SJCRH30 (cell line): ENCODE data around the gene PCDHB7. TPM values are rescaled to one million over a fixed set of nuclear protein-coding genes. Genes with fewer than 3 reads are reported as not detected.
"Not testable (repeated sequence)": the region's sequence is repeated elsewhere in the genome, so short reads cannot be mapped to it uniquely, and the experiment has no call there.

ENCODE experiments used
- DNase-seq, 2 experiments: peaks; one replicate each; pipeline ENCODE4 v3.0.0-alpha.2; 2015 to 2020
- H3K27ac ChIP-seq: fragments of 250-450 bp; sonication (Bioruptor Pico); 2 replicates; pipeline ENCODE4 v1.5.1; 2020; ENCODE audit warnings: mild to moderate bottlenecking, moderate library complexity
- H3K27me3 ChIP-seq: fragments of 250-450 bp; sonication (Bioruptor Pico); 2 replicates; pipeline ENCODE4 v1.5.1; 2020; ENCODE audit warnings: mild to moderate bottlenecking, moderate library complexity
- H3K36me3 ChIP-seq: fragments of 250-450 bp; sonication (Bioruptor Pico); 2 replicates; pipeline ENCODE4 v1.5.1; 2020; ENCODE audit warnings: mild to moderate bottlenecking, moderate library complexity
- H3K4me1 ChIP-seq: fragments of 250-450 bp; sonication (Bioruptor Pico); 2 replicates; pipeline ENCODE4 v1.5.1; 2020; ENCODE audit warnings: mild to moderate bottlenecking, moderate library complexity
- H3K4me3 ChIP-seq: fragments of 250-450 bp; sonication (Bioruptor Pico); 2 replicates; pipeline ENCODE4 v1.5.1; 2020; ENCODE audit warnings: mild to moderate bottlenecking, moderate library complexity
- H3K9me3 ChIP-seq: fragments of 250-450 bp; sonication (Bioruptor Pico); replicated peaks from 2 replicates; pipeline ENCODE4 v1.5.1; 2020; ENCODE audit warnings: mild to moderate bottlenecking, moderate library complexity
- total RNA-seq: library from RNA; depleted of rRNA; stranded (reverse); fragments of >200 nt; shearing (Covaris generic); gene quantifications from 2 replicates; pipeline ENCODE4 v1.2.3, GENCODE V29; 2014

Gene PCDHB7
- total RNA-seq, 1 experiment from 2014 or later: 1.3 TPM

DNA sequence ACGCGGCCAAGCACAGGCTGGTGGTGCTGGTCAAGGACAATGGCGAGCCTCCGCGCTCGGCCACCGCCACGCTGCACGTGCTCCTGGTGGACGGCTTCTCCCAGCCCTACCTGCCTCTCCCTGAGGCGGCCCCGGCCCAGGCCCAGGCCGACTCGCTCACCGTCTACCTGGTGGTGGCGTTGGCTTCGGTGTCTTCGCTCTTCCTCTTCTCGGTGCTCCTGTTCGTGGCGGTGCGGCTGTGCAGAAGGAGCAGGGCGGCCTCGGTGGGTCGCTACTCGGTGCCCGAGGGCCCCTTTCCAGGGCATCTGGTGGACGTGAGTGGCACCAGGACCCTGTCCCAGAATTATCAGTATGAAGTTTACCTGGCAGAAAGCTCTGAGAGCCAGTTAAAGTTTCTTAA, 14.5 kb upstream of the PCDHB7 start:
- not testable (repeated sequence) for H3K9me3 ChIP-seq, H3K4me3 ChIP-seq, H3K36me3 ChIP-seq, H3K27me3 ChIP-seq, H3K4me1 ChIP-seq, DNase-seq, H3K27ac ChIP-seq

DNA sequence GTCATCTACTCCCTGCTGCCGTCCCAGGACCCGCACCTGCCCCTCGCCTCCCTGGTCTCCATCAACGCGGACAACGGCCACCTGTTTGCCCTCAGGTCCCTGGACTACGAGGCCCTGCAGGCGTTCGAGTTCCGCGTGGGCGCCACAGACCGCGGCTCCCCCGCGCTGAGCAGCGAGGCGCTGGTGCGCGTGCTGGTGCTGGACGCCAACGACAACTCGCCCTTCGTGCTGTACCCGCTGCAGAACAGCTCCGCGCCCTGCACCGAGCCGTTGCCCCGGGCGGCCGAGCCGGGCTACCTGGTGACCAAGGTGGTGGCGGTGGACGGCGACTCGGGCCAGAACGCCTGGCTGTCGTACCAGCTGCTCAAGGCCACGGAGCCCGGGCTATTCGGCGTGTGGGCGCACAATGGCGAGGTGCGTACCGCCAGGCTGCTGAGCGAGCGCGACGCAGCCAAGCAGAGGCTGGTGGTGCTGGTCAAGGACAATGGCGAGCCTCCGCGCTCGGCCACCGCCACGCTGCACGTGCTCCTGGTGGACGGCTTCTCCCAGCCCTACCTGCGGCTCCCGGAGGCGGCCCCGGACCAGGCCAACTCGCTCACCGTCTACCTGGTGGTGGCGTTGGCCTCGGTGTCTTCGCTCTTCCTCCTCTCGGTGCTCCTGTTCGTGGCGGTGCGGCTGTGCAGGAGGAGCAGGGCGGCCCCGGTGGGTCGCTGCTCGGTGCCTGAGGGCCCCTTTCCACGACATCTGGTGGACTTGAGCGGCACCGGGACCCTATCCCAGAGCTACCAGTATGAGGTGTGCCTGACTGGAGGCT, 2.1 kb downstream of the PCDHB7 start:
- not testable (repeated sequence) for H3K4me3 ChIP-seq, H3K27ac ChIP-seq, H3K36me3 ChIP-seq, DNase-seq, H3K9me3 ChIP-seq, H3K27me3 ChIP-seq, H3K4me1 ChIP-seq

GRCh38 chr5:141175933-141176332, 3.5 kb downstream of the PCDHB7 start:
- Histone ChIP-seq H3K36me3 (peaks cover 5% of the 10 kb centered on the region), H3K9me3 (peaks cover 16% of the 10 kb centered on the region; the same call in 1 of the 2 replicates), H3K4me3 (no peak overlapping the region), H3K4me1 (peaks cover 3% of the 10 kb centered on the region), H3K27me3 (no peaks in the 10 kb centered on the region), H3K27ac (no peak overlapping the region)
- DNase-seq: no peak

DNA sequence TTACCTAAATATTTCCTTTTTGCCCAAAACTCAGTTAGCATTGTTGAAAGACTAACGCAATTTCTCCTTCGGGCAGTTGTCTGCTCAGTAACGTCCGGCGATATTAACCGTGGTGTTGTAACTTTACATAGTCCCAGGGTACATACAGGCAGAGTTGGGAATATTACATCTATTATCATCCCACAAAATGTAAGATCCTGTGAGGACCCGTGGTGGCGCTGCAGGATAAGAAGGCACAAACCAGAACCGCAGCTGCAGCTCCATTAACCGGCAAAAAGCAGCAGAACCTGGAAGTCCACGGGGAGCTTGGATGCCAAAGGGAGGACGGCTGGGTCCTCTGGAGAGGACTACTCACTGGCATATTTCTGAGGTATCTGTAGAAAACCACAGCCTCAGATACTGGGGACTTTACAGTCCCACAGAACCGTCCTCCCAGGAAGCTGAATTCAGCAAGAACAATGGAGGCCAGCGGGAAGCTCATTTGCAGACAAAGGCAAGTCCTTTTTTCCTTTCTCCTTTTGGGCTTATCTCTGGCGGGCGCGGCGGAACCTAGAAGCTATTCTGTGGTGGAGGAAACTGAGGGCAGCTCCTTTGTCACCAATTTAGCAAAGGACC, 5.2 kb downstream of the PCDHB7 start, which contains the start of gene PCDHB8:
Gene PCDHB8 (plus strand): TSS at position 214 of the 615 bp plus-strand sequence. CDS start 245 bp downstream, at position 459.
- peak; percentile 47 to 71 for DNase-seq
- H3K36me3 ChIP-seq: peaks cover 18% of the 10 kb centered on the region
- H3K27ac ChIP-seq, H3K4me1 ChIP-seq, H3K27me3 ChIP-seq: not testable (repeated sequence)
- peak within 1 kb of the TSS; percentile 59 for H3K4me3 ChIP-seq
- peaks cover 12% of the 10 kb centered on the region; the same call in 1 of the 2 replicates for H3K9me3 ChIP-seq

- H3K4me1 ChIP-seq, H3K27me3 ChIP-seq, H3K4me3 ChIP-seq, DNase-seq, H3K27ac ChIP-seq: not testable (repeated sequence)
- Histone ChIP-seq H3K9me3 (peaks cover 12% of the 10 kb centered on the region; the same call in 1 of the 2 replicates), H3K36me3 (peaks cover 28% of the 10 kb centered on the region)
These were observed 6.9 kb downstream of the PCDHB7 start for GRCh38 chr5:141179371-141179770.

DNA sequence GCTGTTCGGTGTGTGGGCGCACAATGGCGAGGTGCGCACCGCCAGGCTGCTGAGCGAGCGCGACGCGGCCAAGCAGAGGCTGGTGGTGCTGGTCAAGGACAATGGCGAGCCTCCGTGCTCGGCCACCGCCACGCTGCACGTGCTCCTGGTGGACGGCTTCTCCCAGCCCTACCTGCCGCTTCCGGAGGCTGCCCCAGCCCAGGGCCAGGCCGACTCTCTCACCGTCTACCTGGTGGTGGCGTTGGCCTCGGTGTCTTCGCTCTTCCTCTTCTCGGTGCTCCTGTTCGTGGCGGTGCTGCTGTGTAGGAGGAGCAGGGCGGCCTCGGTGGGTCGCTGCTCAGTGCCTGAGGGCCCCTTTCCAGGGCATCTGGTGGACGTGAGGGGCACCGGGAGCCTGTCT, 7.4 kb downstream of the PCDHB7 start:
- DNase-seq, H3K4me1 ChIP-seq, H3K27me3 ChIP-seq, H3K27ac ChIP-seq, H3K4me3 ChIP-seq: not testable (repeated sequence)
- Histone ChIP-seq H3K9me3 (peaks cover 12% of the 10 kb centered on the region; the same call in 1 of the 2 replicates), H3K36me3 (peaks cover 30% of the 10 kb centered on the region)

DNA sequence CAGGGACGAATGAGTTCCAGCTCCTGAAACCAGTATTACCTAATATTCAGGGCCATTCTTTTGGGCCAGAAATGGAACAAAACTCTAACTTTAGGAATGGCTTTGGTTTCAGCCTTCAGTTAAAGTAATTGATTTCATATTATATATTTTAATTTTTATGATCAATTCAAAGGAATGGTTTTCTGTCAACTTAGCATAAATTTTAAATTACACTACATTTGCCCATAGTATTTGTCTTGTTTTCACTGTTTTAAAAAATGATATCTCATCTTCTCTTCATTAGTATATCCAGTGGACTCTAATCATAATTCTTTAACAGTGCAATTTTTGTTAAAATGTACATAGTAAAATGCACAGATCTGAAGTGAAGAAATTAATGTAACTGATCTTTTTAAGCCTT, 7.9 kb downstream of the PCDHB7 start:
- Histone ChIP-seq H3K9me3 (peaks cover 12% of the 10 kb centered on the region; the same call in 1 of the 2 replicates), H3K36me3 (peaks cover 32% of the 10 kb centered on the region), H3K27ac (no peak overlapping the region), H3K4me1 (peaks cover 3% of the 10 kb centered on the region), H3K4me3 (no peak overlapping the region), H3K27me3 (no peaks in the 10 kb centered on the region)
- no peak for DNase-seq

GRCh38 chr5:141182248-141182647, 9.8 kb downstream of the PCDHB7 start, which contains the start of gene PCDHB16:
TSS of gene PCDHB16 (plus strand) at chr5:141182387. CDS start at chr5:141182560, 173 bp downstream.
- Histone ChIP-seq H3K36me3 (peaks cover 32% of the 10 kb centered on the region), H3K27me3 (no peaks in the 10 kb centered on the region), H3K27ac (no peak within 1 kb of the TSS), H3K4me3 (no peak within 1 kb of the TSS), H3K9me3 (peaks cover 12% of the 10 kb centered on the region; the same call in 1 of the 2 replicates), H3K4me1 (peaks cover under 1% of the 10 kb centered on the region)
- no peak for DNase-seq

GRCh38 chr5:141184117-141184855, 11.8 kb downstream of the PCDHB7 start:
- not testable (repeated sequence) for H3K4me1 ChIP-seq, H3K27me3 ChIP-seq, H3K27ac ChIP-seq, H3K9me3 ChIP-seq, H3K4me3 ChIP-seq, DNase-seq
- peaks cover 28% of the 10 kb centered on the region for H3K36me3 ChIP-seq

DNA sequence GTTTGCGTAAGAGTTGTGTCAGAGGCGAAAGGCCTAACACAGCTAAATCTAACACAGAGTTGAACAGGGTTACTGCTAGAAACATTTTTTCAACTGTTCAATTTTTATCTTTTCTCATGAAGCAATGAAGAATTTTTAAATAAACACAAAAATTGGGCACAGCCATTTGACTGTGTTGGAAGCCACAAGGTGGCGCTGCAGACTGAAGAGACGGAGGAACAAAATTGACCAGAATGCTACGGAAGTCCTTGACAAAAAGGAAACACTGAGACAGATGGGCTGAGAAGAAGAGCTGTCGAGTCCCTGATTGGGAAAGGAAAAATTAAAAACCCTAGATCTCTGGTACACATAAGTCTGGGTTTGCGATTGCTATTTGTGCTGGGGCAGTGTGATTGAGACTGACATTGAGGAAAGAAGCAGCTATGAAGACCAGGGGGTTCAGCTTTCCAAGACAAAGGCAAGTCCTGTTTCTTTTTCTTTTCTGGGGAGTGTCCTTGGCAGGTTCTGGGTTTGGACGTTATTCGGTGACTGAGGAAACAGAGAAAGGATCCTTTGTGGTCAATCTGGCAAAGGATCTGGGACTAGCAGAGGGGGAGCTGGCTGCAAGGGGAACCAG, 14.6 kb downstream of the PCDHB7 start, which contains the start of gene PCDHB9:
Gene PCDHB9 (plus strand): TSS at position 265 of the 616 bp plus-strand sequence. CDS start 158 bp downstream, at position 423.
- H3K27ac ChIP-seq: peak within 1 kb of the TSS; percentile 41; the same call in 1 of the 2 replicates
- no peaks in the 10 kb centered on the region; the same call in 1 of the 2 replicates for H3K9me3 ChIP-seq
- DNase-seq: peak; percentile 46 to 67
- H3K27me3 ChIP-seq: no peaks in the 10 kb centered on the region
- H3K4me1 ChIP-seq: no peaks in the 10 kb centered on the region
- H3K4me3 ChIP-seq: peak within 1 kb of the TSS; percentile 55
- H3K36me3 ChIP-seq: peaks cover 21% of the 10 kb centered on the region

- H3K36me3 ChIP-seq, H3K9me3 ChIP-seq, H3K27me3 ChIP-seq, DNase-seq, H3K4me1 ChIP-seq, H3K4me3 ChIP-seq, H3K27ac ChIP-seq: not testable (repeated sequence)
These were observed 16.2 kb downstream of the PCDHB7 start for GRCh38 chr5:141188682-141189081.

DNA sequence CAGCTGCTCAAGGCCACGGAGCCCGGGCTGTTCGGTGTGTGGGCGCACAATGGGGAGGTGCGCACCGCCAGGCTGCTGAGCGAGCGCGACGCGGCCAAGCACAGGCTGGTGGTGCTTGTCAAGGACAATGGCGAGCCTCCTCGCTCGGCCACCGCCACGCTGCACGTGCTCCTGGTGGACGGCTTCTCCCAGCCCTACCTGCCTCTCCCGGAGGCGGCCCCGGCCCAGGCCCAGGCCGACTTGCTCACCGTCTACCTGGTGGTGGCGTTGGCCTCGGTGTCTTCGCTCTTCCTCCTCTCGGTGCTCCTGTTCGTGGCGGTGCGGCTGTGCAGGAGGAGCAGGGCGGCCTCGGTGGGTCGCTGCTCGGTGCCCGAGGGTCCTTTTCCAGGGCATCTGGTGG, 16.7 kb downstream of the PCDHB7 start:
- not testable (repeated sequence) for H3K27me3 ChIP-seq, DNase-seq, H3K36me3 ChIP-seq, H3K27ac ChIP-seq, H3K4me1 ChIP-seq, H3K9me3 ChIP-seq, H3K4me3 ChIP-seq

GRCh38 chr5:141192110-141192725, 19.8 kb downstream of the PCDHB7 start, which contains the start of gene PCDHB10:
TSS of gene PCDHB10 (plus strand) at chr5:141192353. CDS start at chr5:141192553, 200 bp downstream.
- H3K4me3 ChIP-seq: peak within 1 kb of the TSS; percentile 62
- H3K4me1 ChIP-seq: no peaks in the 10 kb centered on the region
- H3K27ac ChIP-seq: peak within 1 kb of the TSS; percentile 31; the same call in 1 of the 2 replicates
- peak; percentile 69 to 90 for DNase-seq
- H3K9me3 ChIP-seq: no peaks in the 10 kb centered on the region; the same call in 1 of the 2 replicates
- H3K27me3 ChIP-seq: no peaks in the 10 kb centered on the region
- H3K36me3 ChIP-seq: no peaks in the 10 kb centered on the region

- H3K4me3 ChIP-seq, H3K27me3 ChIP-seq, DNase-seq, H3K36me3 ChIP-seq, H3K27ac ChIP-seq, H3K4me1 ChIP-seq, H3K9me3 ChIP-seq: not testable (repeated sequence)
These were observed 21.9 kb downstream of the PCDHB7 start for GRCh38 chr5:141194332-141194731.
